Stimulated activated CD8-positive, alpha-beta memory T cell treated with anti-CD3 and anti-CD28 coated beads, Interleukin-7, amount 100 ng/mL, for 4 hours (primary cell): Measurements from ENCODE around the gene NUCKS1.

Experiments
- DNase-seq, 2 donors: peaks; one replicate each; pipeline ENCODE4 v3.0.0-alpha.2; 2020; ENCODE audit warnings: low read depth in 2 of 2

The NUCKS1 gene

DNA sequence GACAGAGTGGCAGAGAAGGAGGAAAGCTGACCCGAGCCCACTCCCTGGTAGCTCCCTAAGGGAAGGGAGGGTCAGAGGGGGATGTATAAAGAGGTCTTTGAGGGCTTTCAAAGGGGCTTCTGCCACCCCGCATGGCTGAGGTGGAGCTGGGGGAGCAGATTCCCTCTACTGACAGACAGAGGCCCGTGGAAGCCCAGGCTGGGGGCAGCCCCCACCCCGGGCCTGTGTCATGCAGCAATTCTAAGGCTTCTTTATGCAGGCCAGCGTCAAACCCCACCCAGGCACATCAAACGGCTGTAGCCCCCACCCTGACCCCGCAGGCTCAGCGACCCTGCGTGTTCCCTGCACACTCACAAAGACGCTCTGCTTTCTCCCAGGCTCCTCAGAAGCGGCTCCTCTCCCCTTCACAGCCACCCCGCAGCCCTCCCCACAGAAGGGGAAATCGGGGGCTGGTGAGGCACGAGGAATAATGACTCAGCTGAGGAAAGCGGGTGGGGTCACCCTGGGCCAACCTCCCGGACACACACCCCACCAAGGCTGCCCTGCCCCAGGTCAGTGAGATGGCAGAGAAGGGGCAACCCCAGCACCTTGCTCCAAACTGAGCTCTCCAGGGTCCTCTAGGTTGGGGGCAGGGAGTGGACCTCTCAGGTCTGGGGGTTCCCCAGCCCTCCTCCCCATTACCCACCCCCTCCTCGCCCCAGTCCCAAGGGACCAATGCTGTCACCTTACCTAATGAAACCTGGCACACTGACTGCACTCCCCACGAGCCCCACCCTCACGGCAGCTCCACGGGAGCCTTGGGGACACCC is 80.4 kb downstream of the NUCKS1 start:
- no peak for DNase-seq

- DNase-seq: no peak
These were observed 81.0 kb downstream of the NUCKS1 start for GRCh38 chr1:205668951-205669340.

DNA sequence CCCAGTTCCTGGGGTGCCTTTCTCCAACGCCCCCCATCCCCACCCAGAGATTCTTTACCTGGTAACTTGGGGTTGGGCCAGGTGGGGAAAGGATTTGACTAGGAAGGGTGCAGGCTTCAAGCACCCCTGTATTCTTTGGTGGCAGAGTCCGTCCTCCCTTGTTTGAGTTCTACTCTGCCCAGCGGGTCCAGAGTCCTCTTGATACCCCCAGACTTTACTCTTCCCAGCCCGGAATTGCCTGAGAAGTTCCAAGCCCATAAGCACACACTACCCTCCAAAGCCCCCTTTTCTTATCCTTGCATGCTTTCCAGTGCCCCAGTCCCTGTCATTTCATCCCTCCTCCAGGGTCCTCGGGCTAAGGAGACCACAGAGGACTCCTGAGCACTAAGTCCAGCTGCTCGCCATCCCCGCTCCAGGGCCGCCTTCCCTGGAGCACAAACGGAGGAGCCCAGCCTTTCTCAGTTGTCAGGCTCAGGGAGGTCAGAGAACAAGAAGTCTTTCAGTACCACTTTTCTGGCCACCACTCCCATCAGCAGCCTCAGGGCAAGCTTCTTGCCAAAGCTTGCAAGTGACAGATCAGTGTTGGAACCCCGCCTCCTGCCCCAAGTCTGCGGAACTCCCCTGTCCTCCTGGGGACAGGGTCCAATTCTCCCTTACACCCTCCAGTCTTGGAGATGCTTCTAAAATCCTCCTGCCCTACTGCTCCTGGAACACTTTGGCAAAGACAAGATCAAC is 81.9 kb downstream of the NUCKS1 start:
- DNase-seq: no peak

DNA sequence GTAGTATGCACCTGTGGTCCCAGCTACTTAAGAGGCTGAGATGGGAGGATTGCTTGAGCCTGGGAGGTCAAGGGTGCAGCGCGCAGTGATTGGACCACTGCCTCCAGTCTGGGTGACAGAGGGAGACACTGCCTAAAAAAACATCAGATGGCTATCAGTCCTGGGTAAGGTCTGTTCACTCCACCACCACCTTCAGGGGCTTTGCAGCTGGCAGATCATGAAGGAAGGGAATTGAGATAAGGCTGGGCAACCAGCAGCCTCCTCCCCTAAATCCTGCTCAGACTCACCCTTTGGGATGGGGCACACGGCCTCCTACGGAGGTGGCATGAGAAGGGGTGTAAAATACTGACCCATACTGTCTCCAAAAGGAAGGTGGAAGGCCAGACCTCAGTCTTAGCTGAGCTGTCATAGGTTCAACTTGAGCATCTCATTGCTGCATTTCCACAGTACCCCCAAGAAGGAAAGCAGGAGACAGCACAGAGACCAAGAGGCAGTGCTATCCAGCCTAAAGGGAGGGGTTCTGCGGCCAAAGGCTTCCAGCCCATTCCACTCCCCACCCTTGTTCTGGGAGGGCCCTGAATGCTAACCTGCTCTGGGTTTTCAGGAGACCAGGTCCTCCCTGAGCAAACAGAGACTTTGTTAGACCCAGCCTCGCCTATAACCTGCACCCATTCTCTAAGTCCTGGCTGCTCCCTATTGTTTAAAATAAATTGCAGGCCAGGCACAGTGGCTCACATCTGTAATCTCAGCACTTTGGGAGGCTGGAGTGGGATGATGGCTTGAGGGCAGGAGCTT is 83.4 kb downstream of the NUCKS1 start:
- DNase-seq: no peak

DNA sequence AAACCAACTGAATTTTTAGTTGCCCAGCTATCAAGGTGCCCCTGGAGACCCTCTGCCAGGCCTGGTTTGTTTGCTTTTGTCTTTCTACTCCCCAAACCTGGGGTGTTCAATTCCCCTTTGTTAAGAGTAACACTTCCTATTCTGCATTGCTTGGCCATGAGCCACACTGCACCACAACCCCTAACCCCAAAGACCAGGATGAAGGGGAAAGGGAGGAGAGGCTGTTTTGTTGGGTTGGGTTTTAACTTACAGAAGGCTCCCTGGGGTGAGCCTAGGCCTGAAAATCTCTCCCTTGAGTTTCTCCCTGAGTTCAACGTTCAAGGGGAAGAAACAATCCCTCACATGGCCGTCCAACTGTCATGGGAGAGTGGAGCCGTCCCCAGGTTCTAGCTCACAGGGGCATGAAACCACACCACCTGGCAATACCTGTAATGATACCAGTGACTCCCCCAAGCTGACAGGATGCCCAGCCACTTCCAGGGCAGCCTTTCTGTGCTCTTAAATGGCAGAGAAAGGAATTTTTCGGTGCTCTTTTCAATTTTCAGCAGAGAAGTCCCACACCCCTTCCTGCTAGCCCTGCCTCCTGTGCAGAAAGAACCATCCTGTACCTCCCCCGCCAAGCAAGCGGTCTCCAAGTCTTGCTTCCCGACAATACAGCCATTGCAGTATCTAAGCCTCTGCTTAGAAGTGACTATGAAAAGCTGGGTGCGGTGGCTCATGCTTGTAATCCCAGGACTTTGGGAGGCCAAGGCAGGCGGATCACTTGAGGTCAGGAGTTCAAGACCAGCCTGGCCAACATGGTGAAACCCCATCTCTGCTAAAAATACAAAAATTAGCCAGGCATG is 84.6 kb downstream of the NUCKS1 start:
- no peak for DNase-seq

DNA sequence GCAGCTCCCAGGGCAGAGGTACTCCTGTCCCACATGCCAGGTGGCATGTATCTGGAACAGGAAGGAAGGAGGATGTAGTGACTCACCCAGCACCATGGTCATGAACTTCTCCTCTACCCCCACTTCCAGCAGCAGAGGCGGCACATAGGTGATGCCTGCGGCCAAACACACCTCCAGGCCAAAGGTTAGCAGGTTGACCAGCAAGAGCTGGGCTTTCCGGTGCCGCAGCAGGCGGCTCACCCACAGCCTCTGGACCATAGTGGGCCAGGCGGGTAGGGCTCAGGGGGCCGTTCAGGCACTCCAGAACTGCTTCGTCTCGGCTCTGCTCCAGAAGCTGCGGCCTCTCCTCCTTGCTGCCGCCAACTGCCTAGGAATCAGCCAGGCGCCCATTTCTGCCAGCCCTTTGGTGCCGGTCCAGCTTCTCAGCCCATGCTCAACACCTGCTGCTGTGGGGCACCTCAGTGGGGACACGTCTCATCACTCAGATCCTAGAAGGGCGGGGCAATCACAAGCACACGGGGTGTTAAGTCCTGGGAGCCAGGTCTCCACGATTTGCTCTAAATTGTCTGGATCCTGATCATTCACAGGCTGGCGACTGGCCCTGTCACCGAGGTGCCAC is 85.5 kb downstream of the NUCKS1 start:
- DNase-seq: no peak

- DNase-seq: no peak
These were observed 86.6 kb downstream of the NUCKS1 start for GRCh38 chr1:205663286-205663936.
